AG09319 (cell line): ENCODE data around the gene SIX6.

ENCODE experiments used
- DNase-seq: peaks from one replicate; pipeline ENCODE4 v3.0.0-alpha.2; 2010; ENCODE audit warnings: low read depth; ENCODE audit errors: extremely low read depth
- TF ChIP-seq, protein P1 (sequence below): IDR thresholded peaks from 2 replicates; pipeline ENCODE4 v1.5.1; 2011; ENCODE audit warnings: low read depth, mild to moderate bottlenecking, inconsistent platforms, low read length, moderate library complexity

SIX6 gene

GRCh38 chr14:60490270-60490669 is 18.7 kb upstream of the SIX6 start:
- DNase-seq = no peak
- TF ChIP-seq, protein P1, sequence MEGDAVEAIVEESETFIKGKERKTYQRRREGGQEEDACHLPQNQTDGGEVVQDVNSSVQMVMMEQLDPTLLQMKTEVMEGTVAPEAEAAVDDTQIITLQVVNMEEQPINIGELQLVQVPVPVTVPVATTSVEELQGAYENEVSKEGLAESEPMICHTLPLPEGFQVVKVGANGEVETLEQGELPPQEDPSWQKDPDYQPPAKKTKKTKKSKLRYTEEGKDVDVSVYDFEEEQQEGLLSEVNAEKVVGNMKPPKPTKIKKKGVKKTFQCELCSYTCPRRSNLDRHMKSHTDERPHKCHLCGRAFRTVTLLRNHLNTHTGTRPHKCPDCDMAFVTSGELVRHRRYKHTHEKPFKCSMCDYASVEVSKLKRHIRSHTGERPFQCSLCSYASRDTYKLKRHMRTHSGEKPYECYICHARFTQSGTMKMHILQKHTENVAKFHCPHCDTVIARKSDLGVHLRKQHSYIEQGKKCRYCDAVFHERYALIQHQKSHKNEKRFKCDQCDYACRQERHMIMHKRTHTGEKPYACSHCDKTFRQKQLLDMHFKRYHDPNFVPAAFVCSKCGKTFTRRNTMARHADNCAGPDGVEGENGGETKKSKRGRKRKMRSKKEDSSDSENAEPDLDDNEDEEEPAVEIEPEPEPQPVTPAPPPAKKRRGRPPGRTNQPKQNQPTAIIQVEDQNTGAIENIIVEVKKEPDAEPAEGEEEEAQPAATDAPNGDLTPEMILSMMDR = no peak

- TF ChIP-seq, protein P1 = no peak
- DNase-seq = no peak
Measured at GRCh38 chr14:60495946-60496345, 13.0 kb upstream of the SIX6 start.

DNA sequence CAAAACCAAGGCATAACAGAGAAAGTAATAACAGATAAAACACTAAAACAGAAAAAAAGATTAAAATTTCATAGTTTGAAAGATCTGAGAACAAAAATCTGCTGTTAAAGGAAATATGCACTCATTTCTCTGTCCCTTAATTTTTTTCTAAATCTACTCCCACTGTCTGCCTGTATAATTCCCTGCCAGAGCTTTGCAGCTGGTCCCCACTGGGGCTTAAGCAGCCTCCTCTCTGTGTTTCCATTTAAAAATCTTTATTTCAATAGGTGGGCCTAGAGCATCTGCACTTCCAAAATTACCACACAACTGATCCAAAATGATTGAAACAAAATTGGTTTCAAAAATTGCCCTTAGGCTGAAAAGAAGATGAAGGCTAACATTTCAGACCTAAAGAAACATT is 6.4 kb upstream of the SIX6 start:
- TF ChIP-seq, protein P1 = no peak
- no peak for DNase-seq

DNA sequence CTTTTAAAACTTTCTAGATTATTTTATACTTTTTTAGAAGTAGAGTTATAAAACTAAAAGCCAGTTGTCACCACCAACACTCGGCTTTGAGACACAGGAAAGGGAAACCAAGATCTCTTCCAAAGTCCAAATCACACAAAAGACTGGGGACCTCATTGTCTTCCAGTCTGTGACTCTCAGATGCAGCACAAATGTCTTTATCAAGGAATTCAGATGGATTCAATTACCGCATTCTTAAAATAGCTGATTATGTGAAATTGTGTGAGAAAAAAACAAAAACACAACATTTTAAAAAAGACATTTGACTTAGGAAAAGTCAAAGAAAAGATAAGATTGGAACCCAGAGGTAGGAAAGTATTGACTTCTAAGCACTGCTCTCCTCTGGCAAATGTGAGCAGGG is 3.5 kb upstream of the SIX6 start:
- TF ChIP-seq, protein P1 = no peak
- no peak for DNase-seq

GRCh38 chr14:60506010-60506409 is 2.9 kb upstream of the SIX6 start:
- no peak for DNase-seq
- TF ChIP-seq, protein P1 = no peak

DNA sequence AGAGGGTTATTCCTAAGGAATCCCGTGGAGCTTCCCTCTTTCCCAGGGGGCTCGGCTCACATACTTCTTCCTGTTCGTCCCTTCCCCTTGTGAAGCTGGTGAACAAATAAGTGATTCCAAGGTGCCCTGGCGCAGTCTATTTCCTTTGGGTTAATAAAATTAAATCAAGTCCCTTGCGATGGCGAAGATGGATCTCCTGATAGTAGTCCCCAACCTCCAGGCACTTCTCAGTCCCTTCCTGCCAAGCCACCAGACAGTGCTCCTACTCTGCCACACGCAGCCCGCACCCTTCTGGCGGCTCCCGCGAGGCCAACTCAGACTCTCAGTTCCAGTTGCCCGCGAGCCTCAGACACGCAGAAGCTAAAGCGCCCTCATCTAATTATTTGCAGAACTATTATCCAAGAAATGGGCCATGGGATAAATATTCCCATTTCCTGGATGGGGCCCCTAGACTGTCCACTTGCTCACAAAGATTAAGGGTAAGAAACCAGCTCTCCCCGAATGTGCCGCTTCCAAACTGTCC is 2.4 kb upstream of the SIX6 start:
- TF ChIP-seq, protein P1 = no peak
- DNase-seq = no peak

DNA sequence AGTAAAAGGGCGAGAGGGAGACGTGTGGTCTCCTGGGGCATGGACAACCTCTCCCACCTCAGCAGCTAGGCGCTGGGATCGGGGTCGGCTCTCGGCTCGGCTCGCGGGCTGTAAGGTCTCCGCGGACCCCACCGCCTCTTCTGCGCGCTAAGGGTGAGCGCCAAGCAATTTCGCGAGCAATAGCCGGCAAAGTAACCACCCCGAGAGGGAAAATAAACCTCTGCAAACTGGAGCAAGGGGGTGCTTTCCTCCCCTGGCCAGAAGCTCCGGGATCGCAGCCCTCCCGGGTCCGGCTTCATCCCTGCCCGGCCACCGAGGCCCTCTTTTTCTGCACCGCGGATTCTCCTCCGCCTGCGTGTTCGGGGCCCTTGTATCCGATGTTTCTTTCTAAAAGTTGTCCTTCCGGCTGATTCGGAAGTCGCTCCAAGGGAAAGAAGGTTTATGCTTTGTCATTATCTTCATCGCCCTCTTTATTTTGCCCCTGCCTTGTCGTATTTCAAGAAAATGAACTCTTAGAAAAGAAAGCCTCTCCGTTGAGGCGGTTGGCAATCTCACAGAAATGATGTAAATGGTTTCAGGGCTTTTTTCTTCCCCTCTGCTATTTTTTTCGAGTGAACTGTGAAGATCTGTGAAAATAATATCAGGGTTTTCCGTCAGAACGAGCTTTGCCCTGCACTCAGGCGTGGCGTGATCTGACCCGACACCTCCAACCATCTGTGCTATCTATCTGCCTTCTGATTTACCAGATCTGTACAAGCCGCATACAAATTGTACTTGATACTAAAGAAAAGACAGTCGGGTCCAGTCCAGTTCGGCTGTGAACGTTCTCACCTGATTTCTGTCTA is 1.7 kb upstream of the SIX6 start:
- no peak for DNase-seq
- TF ChIP-seq, protein P1 = no peak
